ENCODE results near the gene ADGRF5.

GRCh38 chr6:46949632-46950280 is 28.0 kb upstream of the ADGRF5 start:
- TF ChIP-seq, protein P1, sequence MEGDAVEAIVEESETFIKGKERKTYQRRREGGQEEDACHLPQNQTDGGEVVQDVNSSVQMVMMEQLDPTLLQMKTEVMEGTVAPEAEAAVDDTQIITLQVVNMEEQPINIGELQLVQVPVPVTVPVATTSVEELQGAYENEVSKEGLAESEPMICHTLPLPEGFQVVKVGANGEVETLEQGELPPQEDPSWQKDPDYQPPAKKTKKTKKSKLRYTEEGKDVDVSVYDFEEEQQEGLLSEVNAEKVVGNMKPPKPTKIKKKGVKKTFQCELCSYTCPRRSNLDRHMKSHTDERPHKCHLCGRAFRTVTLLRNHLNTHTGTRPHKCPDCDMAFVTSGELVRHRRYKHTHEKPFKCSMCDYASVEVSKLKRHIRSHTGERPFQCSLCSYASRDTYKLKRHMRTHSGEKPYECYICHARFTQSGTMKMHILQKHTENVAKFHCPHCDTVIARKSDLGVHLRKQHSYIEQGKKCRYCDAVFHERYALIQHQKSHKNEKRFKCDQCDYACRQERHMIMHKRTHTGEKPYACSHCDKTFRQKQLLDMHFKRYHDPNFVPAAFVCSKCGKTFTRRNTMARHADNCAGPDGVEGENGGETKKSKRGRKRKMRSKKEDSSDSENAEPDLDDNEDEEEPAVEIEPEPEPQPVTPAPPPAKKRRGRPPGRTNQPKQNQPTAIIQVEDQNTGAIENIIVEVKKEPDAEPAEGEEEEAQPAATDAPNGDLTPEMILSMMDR (IDR thresholded peaks at IDR 0.05): no peak
- TF ChIP-seq POLR2A (IDR thresholded peaks at IDR 0.05): no peak

Measured in testis (tissue), 2 donors.